ENCODE data around the gene SPRR2D. TPM values are rescaled to one million over a fixed set of nuclear protein-coding genes. Genes with fewer than 3 reads are reported as not detected.

Gene SPRR2D
- not detected for total RNA-seq
- polyA plus RNA-seq: under 1 TPM in 1 of 2 donors, not detected in 1; 0.09 TPM

DNA sequence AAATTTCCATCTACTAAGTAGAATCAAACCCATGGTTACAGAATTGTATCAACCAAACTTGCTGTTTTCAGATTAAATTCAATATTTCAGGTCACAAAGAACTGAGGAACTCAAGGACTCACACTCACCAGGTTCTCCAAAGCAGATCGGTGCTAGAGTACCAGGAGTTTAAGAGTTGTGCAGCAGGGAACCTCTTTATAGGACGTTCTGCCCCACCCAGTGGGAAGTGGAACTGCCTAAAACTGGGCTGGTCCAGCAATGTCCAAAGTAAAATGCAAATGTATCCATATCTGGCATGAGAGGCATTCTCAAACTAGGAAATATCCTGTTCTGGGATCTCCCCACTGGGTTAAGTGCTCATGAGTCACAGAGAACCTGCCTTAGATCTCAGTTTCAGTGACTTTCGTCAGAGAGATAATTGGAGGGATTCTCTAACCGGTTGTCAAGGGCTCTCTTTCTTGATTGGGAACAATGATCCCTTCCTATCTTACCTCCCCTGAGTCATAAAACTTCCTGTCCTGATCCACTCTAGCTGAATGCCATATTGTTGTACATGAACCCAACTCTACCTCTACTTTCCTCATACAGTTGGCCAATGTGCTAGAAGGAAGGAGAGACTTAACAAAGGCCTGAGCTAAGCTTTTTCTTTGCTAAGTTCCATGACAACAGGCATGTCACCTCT lies at the start of gene SPRR2D:
SPRR2D (minus strand) TSS at position 171 of the 682 bp plus-strand sequence. CDS start 774 bp downstream, outside the sequence.
- H3K9ac ChIP-seq (ENCODE audit: low read depth in 1 of 2, low read length in 2 of 2): no peak within 1 kb of the TSS
- TF ChIP-seq, protein P1, sequence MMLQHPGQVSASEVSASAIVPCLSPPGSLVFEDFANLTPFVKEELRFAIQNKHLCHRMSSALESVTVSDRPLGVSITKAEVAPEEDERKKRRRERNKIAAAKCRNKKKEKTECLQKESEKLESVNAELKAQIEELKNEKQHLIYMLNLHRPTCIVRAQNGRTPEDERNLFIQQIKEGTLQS (IDR thresholded peaks at IDR 0.05): no peak
- TF ChIP-seq YY1 (IDR thresholded peaks at IDR 0.05) (no peak), RAD21 (IDR thresholded peaks at IDR 0.05) (no peak), FOXA2 (IDR thresholded peaks at IDR 0.05) (no peak), RXRA (IDR thresholded peaks at IDR 0.05) (no peak), FOXA1 (IDR thresholded peaks at IDR 0.05) (no peak), NR2F2 (IDR thresholded peaks at IDR 0.05) (no peak)
- TF ChIP-seq, protein P2, sequence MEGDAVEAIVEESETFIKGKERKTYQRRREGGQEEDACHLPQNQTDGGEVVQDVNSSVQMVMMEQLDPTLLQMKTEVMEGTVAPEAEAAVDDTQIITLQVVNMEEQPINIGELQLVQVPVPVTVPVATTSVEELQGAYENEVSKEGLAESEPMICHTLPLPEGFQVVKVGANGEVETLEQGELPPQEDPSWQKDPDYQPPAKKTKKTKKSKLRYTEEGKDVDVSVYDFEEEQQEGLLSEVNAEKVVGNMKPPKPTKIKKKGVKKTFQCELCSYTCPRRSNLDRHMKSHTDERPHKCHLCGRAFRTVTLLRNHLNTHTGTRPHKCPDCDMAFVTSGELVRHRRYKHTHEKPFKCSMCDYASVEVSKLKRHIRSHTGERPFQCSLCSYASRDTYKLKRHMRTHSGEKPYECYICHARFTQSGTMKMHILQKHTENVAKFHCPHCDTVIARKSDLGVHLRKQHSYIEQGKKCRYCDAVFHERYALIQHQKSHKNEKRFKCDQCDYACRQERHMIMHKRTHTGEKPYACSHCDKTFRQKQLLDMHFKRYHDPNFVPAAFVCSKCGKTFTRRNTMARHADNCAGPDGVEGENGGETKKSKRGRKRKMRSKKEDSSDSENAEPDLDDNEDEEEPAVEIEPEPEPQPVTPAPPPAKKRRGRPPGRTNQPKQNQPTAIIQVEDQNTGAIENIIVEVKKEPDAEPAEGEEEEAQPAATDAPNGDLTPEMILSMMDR (IDR thresholded peaks at IDR 0.05; ENCODE audit: low read depth, low read length, missing input control): no peak
- TF ChIP-seq, protein P3, sequence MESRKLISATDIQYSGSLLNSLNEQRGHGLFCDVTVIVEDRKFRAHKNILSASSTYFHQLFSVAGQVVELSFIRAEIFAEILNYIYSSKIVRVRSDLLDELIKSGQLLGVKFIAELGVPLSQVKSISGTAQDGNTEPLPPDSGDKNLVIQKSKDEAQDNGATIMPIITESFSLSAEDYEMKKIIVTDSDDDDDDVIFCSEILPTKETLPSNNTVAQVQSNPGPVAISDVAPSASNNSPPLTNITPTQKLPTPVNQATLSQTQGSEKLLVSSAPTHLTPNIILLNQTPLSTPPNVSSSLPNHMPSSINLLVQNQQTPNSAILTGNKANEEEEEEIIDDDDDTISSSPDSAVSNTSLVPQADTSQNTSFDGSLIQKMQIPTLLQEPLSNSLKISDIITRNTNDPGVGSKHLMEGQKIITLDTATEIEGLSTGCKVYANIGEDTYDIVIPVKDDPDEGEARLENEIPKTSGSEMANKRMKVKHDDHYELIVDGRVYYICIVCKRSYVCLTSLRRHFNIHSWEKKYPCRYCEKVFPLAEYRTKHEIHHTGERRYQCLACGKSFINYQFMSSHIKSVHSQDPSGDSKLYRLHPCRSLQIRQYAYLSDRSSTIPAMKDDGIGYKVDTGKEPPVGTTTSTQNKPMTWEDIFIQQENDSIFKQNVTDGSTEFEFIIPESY (IDR thresholded peaks at IDR 0.05): no peak
- no peaks in the 10 kb centered on the region for H3K36me3 ChIP-seq (ENCODE audit: control insufficient read depth in 4 of 4, insufficient read depth in 3 of 4, low read depth in 1 of 4, low read length in 3 of 4)
- no peak within 1 kb of the TSS for H3K27ac ChIP-seq (ENCODE audit: low read depth in 1 of 2, low read length in 2 of 2)
- no peaks in the 10 kb centered on the region for H3K9me3 ChIP-seq (ENCODE audit: control insufficient read depth in 4 of 4, low read length in 3 of 4)
- H3K4me3 ChIP-seq (ENCODE audit: low read depth in 1 of 3, low read length in 3 of 3): no peak within 1 kb of the TSS
- 60% methylated on average over 4 of the region's 4 CpGs for WGBS
- DNase-seq (ENCODE audit: low spot score): no peak
- no peaks in the 10 kb centered on the region for H3K4me1 ChIP-seq (ENCODE audit: control insufficient read depth in 4 of 4, insufficient read depth in 4 of 4, low read length in 3 of 4)
- peaks cover 0 to 5% (median 3%) of the 10 kb centered on the region in 4 donors for H3K27me3 ChIP-seq (ENCODE audit: control insufficient read depth in 4 of 4, insufficient read depth in 4 of 4, low read length in 3 of 4)

DNA sequence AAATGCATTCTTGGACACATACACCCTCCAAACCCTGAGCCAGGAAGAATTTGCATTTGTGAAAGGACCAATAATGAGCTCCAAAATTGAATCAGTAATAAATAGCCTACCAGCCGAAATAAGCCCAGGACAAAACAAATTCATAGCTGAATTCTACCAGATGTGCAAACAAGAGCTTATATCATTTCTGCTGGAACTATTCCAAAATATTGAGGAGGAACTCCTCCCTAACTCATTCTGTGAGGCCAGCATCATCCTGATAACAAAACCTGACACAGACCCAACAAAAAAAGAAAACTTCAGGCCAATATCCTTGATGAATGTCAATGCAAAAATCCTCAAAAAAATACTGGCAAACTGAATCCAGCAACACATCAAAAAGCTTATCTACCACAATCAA lies 46.7 kb upstream of the SPRR2D start:
- TF ChIP-seq GABPA (IDR thresholded peaks at IDR 0.05 in 1 of 2, conservative IDR thresholded peaks at IDR 0.05 in 1 of 2): no peak
- no peak for TF ChIP-seq FOXA2 (IDR thresholded peaks at IDR 0.05)
- TF ChIP-seq TAF1 (conservative IDR thresholded peaks at IDR 0.05): no peak
- TF ChIP-seq, protein P3 (IDR thresholded peaks at IDR 0.05): no peak
- TF ChIP-seq NR2F2 (IDR thresholded peaks at IDR 0.05): no peak
- TF ChIP-seq RXRA (IDR thresholded peaks at IDR 0.05): no peak
- TF ChIP-seq JUND (IDR thresholded peaks at IDR 0.05): no peak
- TF ChIP-seq EGR1 (IDR thresholded peaks at IDR 0.05; ENCODE audit: low read depth in 2 of 2): no peak
- no peak for TF ChIP-seq HNF4A (conservative IDR thresholded peaks at IDR 0.05)
- TF ChIP-seq, protein P1 (IDR thresholded peaks at IDR 0.05): no peak
- TF ChIP-seq FOXA1 (IDR thresholded peaks at IDR 0.05): no peak
- TF ChIP-seq, protein P4, sequence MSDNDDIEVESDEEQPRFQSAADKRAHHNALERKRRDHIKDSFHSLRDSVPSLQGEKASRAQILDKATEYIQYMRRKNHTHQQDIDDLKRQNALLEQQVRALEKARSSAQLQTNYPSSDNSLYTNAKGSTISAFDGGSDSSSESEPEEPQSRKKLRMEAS (IDR thresholded peaks at IDR 0.05): no peak
- TF ChIP-seq YY1 (IDR thresholded peaks at IDR 0.05): no peak
- no peak for TF ChIP-seq RAD21 (IDR thresholded peaks at IDR 0.05)
- TF ChIP-seq, protein P5, sequence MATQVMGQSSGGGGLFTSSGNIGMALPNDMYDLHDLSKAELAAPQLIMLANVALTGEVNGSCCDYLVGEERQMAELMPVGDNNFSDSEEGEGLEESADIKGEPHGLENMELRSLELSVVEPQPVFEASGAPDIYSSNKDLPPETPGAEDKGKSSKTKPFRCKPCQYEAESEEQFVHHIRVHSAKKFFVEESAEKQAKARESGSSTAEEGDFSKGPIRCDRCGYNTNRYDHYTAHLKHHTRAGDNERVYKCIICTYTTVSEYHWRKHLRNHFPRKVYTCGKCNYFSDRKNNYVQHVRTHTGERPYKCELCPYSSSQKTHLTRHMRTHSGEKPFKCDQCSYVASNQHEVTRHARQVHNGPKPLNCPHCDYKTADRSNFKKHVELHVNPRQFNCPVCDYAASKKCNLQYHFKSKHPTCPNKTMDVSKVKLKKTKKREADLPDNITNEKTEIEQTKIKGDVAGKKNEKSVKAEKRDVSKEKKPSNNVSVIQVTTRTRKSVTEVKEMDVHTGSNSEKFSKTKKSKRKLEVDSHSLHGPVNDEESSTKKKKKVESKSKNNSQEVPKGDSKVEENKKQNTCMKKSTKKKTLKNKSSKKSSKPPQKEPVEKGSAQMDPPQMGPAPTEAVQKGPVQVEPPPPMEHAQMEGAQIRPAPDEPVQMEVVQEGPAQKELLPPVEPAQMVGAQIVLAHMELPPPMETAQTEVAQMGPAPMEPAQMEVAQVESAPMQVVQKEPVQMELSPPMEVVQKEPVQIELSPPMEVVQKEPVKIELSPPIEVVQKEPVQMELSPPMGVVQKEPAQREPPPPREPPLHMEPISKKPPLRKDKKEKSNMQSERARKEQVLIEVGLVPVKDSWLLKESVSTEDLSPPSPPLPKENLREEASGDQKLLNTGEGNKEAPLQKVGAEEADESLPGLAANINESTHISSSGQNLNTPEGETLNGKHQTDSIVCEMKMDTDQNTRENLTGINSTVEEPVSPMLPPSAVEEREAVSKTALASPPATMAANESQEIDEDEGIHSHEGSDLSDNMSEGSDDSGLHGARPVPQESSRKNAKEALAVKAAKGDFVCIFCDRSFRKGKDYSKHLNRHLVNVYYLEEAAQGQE (IDR thresholded peaks at IDR 0.05): no peak
- TF ChIP-seq, protein P2 (IDR thresholded peaks at IDR 0.05; ENCODE audit: low read depth, low read length, missing input control): no peak
- H3K9ac ChIP-seq (ENCODE audit: low read depth in 1 of 2, low read length in 2 of 2): no peak overlapping the region
- H3K36me3 ChIP-seq (ENCODE audit: control insufficient read depth in 4 of 4, insufficient read depth in 3 of 4, low read depth in 1 of 4, low read length in 3 of 4): no peaks in the 10 kb centered on the region
- no peaks in the 10 kb centered on the region for H3K4me1 ChIP-seq (ENCODE audit: control insufficient read depth in 4 of 4, insufficient read depth in 4 of 4, low read length in 3 of 4)
- H3K9me3 ChIP-seq (ENCODE audit: control insufficient read depth in 4 of 4, low read length in 3 of 4): no peaks in the 10 kb centered on the region
- H3K4me3 ChIP-seq (ENCODE audit: low read depth in 1 of 3, low read length in 3 of 3): no peak overlapping the region
- 77% methylated on average over 1 of the region's 1 CpG for WGBS
- H3K27me3 ChIP-seq (ENCODE audit: control insufficient read depth in 4 of 4, insufficient read depth in 4 of 4, low read length in 3 of 4): no peaks in the 10 kb centered on the region
- DNase-seq (ENCODE audit: low spot score): no peak
- no peak overlapping the region for H3K27ac ChIP-seq (ENCODE audit: low read depth in 1 of 2, low read length in 2 of 2)

Measured in liver (tissue), 9 donors.